Neuronal stem cell (in vitro differentiated cells): Measurements from ENCODE around the gene LY6G5C.

Experiments used
- DNase-seq: peaks from one replicate; pipeline ENCODE4 v3.0.0-alpha.2; 2013; ENCODE audit warnings: low spot score
- H2AFZ ChIP-seq: one replicate; pipeline ENCODE4 v1.6.1; 2013; ENCODE audit warnings: mild to moderate bottlenecking, low read length, inconsistent platforms
- H2AK5ac ChIP-seq: 2 replicates; pipeline ENCODE4 v1.6.1; 2013; ENCODE audit warnings: low read depth, mild to moderate bottlenecking, inconsistent platforms, low read length, moderate library complexity, mixed read lengths
- H2BK120ac ChIP-seq: 2 replicates; pipeline ENCODE4 v1.6.1; 2013; ENCODE audit warnings: low read depth, mild to moderate bottlenecking, inconsistent platforms, low read length, moderate library complexity, mixed read lengths
- H2BK12ac ChIP-seq: one replicate; pipeline ENCODE4 v1.6.1; 2013; ENCODE audit warnings: low read length, inconsistent platforms
- H2BK15ac ChIP-seq: 2 replicates; pipeline ENCODE4 v1.6.1; 2013; ENCODE audit warnings: mild to moderate bottlenecking, low read length, inconsistent platforms, mixed read lengths
- H2BK5ac ChIP-seq: one replicate; pipeline ENCODE4 v1.6.1; 2013; ENCODE audit warnings: inconsistent platforms, mild to moderate bottlenecking, low read length, moderate library complexity
- H3K14ac ChIP-seq: one replicate; pipeline ENCODE4 v1.6.1; 2013; ENCODE audit warnings: low read length, inconsistent platforms
- H3K18ac ChIP-seq: 2 replicates; pipeline ENCODE4 v1.6.1; 2013; ENCODE audit warnings: low read length, inconsistent platforms
- H3K23ac ChIP-seq: 2 replicates; pipeline ENCODE4 v1.6.1; 2013; ENCODE audit warnings: low read depth, mild to moderate bottlenecking, mixed read lengths, low read length, inconsistent platforms; ENCODE audit not compliant: poor library complexity
- H3K27ac ChIP-seq: replicated peaks from 3 replicates; pipeline ENCODE4 v1.5.1; 2013; ENCODE audit warnings: low read length, inconsistent platforms
- H3K27me3 ChIP-seq, 3 experiments: 2 replicates each; pipeline ENCODE4 v1.6.1; 2013; ENCODE audit warnings: low read length in 3 of 3, mild to moderate bottlenecking in 2 of 3, inconsistent platforms in 1 of 3, low read depth in 1 of 3, mixed read lengths in 1 of 3, moderate library complexity in 1 of 3; ENCODE audit not compliant: control insufficient read depth in 3 of 3, insufficient read depth in 3 of 3
- H3K36me3 ChIP-seq, 2 donors: replicated peaks in 1 of 2; 2 replicates each; pipeline ENCODE4 v1.6.1; 2013; ENCODE audit warnings: low read length in 2 of 2; ENCODE audit not compliant: control insufficient read depth in 2 of 2, insufficient read depth in 2 of 2
- H3K4ac ChIP-seq: 2 replicates; pipeline ENCODE4 v1.6.1; 2013; ENCODE audit warnings: inconsistent platforms, mild to moderate bottlenecking, low read length, moderate library complexity
- H3K4me1 ChIP-seq, 2 donors: 1 replicate in 1 of 2; 2 replicates in 1 of 2; pipeline ENCODE4 v1.6.1; 2013; ENCODE audit warnings: low read length in 2 of 2, low read depth in 1 of 2; ENCODE audit not compliant: control insufficient read depth in 2 of 2, insufficient read depth in 1 of 2
- H3K4me2 ChIP-seq: one replicate; pipeline ENCODE4 v1.6.1; 2013; ENCODE audit warnings: mild to moderate bottlenecking, low read length, inconsistent platforms; ENCODE audit not compliant: insufficient read depth, poor library complexity, severe bottlenecking
- H3K4me3 ChIP-seq, 2 donors: 2 replicates each; pipeline ENCODE4 v1.5.1; 2013; ENCODE audit warnings: low read length in 2 of 2, mild to moderate bottlenecking in 2 of 2, inconsistent platforms in 1 of 2, moderate library complexity in 1 of 2
- H3K79me1 ChIP-seq: one replicate; pipeline ENCODE4 v1.6.1; 2013; ENCODE audit warnings: low read depth, mild to moderate bottlenecking, inconsistent platforms, low read length, moderate library complexity
- H3K9ac ChIP-seq: one replicate; pipeline ENCODE4 v1.6.1; 2013; ENCODE audit warnings: mild to moderate bottlenecking, low read depth, low read length, inconsistent platforms; ENCODE audit not compliant: poor library complexity
- H3K9me3 ChIP-seq, 2 donors: replicated peaks in 1 of 2; 2 replicates each; pipeline versions ENCODE3 to v1.6.1; 2013; ENCODE audit warnings: low read length in 2 of 2, mild to moderate bottlenecking in 2 of 2, inconsistent platforms in 1 of 2, low read depth in 1 of 2, mixed read lengths in 1 of 2, moderate library complexity in 1 of 2; ENCODE audit not compliant: control insufficient read depth in 2 of 2, insufficient read depth in 1 of 2
- H4K8ac ChIP-seq: one replicate; pipeline ENCODE4 v1.6.1; 2013; ENCODE audit warnings: low read depth, mild to moderate bottlenecking, inconsistent platforms, low read length, moderate library complexity
- H4K91ac ChIP-seq: one replicate; pipeline ENCODE4 v1.6.1; 2013; ENCODE audit warnings: low read length, low read depth, mild to moderate bottlenecking, inconsistent platforms; ENCODE audit not compliant: poor library complexity
- WGBS, 2 donors: extraction: QIAGEN DNeasy Blood & Tissue Kit; methylation state at CpG; one replicate each; pipeline ENCODE4 v1.1.7; 2013; ENCODE audit warnings: missing lambda C conversion rate in 2 of 2, mixed read lengths in 1 of 2; ENCODE audit not compliant: insufficient read length in 2 of 2, insufficient replicate concordance in 1 of 2; ENCODE audit errors: extremely low coverage in 2 of 2; 5-methylcytosine and 5-hydroxymethylcytosine counted together

The LY6G5C gene

DNA sequence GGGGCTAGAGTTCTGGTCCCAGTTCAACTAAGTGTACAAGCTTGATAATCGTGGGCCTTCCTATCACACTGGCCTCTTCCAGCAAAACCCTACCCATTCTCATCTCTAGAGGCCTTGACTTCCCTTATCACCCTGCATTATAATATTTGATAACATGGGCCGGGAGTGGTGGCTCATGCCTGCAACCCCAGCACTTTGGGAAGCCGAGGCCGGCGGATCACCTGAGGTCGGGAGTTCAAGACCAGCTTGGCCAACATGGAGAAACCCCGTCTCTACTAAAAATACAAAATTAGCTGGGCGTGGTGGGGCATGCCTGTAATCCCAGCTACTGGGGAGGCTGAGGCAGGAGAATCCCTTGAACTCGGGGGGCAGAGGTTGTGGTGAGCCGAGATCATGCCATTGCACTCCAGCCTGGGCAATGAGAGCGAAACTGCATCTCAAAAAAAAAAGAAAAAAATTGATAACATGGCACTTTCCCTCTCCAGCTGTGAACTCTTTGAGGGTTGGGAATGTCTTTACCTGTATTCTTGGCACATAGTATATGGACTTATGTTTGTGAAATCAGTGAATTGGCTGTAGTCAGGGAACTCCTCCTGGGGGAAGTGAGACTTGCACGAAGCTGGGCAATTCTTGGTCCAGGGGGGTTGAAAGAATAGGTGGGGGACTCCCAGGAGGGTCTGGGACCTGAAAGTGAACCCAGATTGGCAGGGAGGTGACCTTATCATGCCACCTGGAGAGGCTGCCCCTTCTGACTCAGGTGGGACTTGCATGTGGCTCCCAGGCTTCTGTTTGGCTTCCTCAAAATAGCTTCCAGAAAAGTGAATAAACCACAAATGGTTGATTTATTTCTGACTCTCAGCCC lies 19.4 kb downstream of the LY6G5C start:
- no peak overlapping the region for H3K18ac ChIP-seq
- no peaks in the 10 kb centered on the region for H3K9me3 ChIP-seq
- no peaks in the 10 kb centered on the region for H3K27me3 ChIP-seq
- no peak overlapping the region for H4K8ac ChIP-seq
- no peak overlapping the region for H2BK5ac ChIP-seq
- WGBS, 2 donors, result no CpG with 5 or more reads among the region's 12 CpGs
- no peak overlapping the region for H3K23ac ChIP-seq
- no peak overlapping the region for H4K91ac ChIP-seq
- H3K4ac ChIP-seq, result no peak overlapping the region
- no peak overlapping the region for H2AK5ac ChIP-seq
- H3K4me1 ChIP-seq, result peaks cover 22 to 25% of the 10 kb centered on the region in 2 donors
- H3K36me3 ChIP-seq, result peaks cover 13 to 59% of the 10 kb centered on the region in 2 donors
- H2BK15ac ChIP-seq, result no peak overlapping the region
- H3K9ac ChIP-seq, result no peak overlapping the region
- no peak overlapping the region for H3K14ac ChIP-seq
- H3K4me3 ChIP-seq, result peak overlapping the region in 1 of 2 donors; percentile 67
- no peak overlapping the region for H3K4me2 ChIP-seq
- no peak overlapping the region for H2BK120ac ChIP-seq
- peak overlapping the region; percentile 83 for H2AFZ ChIP-seq
- peaks cover 15% of the 10 kb centered on the region for H3K79me1 ChIP-seq
- DNase-seq, result no peak
- no peak overlapping the region for H2BK12ac ChIP-seq
- peak overlapping the region; percentile 23 for H3K27ac ChIP-seq

DNA sequence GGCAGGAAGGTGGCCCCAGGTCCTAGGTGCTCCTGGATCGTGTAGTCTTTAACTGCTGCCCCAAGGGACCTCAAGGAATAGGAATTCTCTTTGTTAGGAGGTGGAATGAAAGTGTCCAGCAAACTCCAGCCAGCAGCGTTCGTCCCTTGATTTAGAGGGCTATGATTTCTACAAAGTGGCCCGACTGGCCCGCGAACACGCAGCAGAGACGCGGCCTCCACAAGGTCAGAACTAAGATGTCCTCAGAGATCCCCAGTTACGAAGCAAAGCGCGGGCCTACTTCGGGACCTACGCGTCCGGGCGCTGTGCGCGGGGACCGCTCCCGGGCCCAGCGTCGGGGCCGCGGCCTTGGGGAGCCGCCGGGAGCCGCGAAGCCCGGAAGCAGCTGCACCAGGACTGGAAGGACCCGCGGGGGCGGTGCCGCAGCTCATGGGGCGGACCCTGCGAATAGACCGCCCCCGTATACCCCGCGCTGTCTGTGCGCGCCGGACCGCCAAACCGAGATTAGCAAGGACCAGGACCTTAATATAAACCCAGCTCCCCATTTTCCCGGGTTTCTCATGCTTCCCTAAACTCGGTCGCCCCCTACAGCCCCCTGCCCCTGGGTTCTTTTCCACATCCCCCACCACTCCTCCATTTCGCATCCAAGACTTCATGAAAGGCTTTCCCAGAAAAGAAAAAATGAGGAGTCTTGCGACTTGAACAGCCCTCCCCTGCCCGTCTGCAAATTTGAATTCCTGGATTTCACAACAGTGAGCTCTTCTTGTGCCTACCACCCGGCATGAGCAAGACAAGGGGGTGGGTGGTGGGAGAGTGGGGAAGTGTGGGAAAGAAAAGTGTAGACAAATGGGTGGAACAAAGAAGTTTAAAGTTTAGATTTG lies 20.2 kb downstream of the LY6G5C start, which contains the start of gene C6orf47:
TSS of gene C6orf47 (minus strand) at position 398 of the 881 bp plus-strand sequence. CDS start 831 bp downstream, outside the sequence.
- Histone ChIP-seq H4K8ac (no peak within 1 kb of the TSS), H2BK15ac (no peak within 1 kb of the TSS), H3K18ac (peak within 1 kb of the TSS; percentile 62), H3K27ac (peak within 1 kb of the TSS; percentile 63), H3K14ac (no peak within 1 kb of the TSS), H3K4me2 (peak within 1 kb of the TSS; percentile 82), H3K36me3 (peaks cover 15 to 66% of the 10 kb centered on the region in 2 donors), H2AK5ac (peak within 1 kb of the TSS; percentile 1), H3K27me3 (no peaks in the 10 kb centered on the region), H3K9me3 (no peaks in the 10 kb centered on the region), H3K79me1 (peaks cover 11% of the 10 kb centered on the region), H3K4me1 (peaks cover 22 to 23% of the 10 kb centered on the region in 2 donors), H2BK5ac (peak within 1 kb of the TSS; percentile 32), H3K4ac (no peak within 1 kb of the TSS), H3K23ac (peak within 1 kb of the TSS; percentile 70), H2AFZ (peak within 1 kb of the TSS; percentile 83), H2BK120ac (no peak within 1 kb of the TSS), H3K9ac (peak within 1 kb of the TSS; percentile 91), H2BK12ac (no peak within 1 kb of the TSS), H3K4me3 (peak within 1 kb of the TSS; percentile 67 to 91), H4K91ac (no peak within 1 kb of the TSS)
- no CpG with 5 or more reads among the region's 52 CpGs for WGBS, 2 donors
- DNase-seq, result peak; percentile 72

GRCh38 chr6:31659649-31660380 lies 21.1 kb downstream of the LY6G5C start:
- Histone ChIP-seq H2AK5ac (no peak overlapping the region), H4K91ac (no peak overlapping the region), H3K23ac (peak overlapping the region; percentile 70), H3K9me3 (no peaks in the 10 kb centered on the region), H2AFZ (peak overlapping the region; percentile 83), H3K4me1 (peaks cover 22 to 23% of the 10 kb centered on the region in 2 donors), H3K4me3 (peak overlapping the region; percentile 67 to 91), H3K27me3 (no peaks in the 10 kb centered on the region), H2BK12ac (no peak overlapping the region), H2BK5ac (no peak overlapping the region), H3K27ac (peak overlapping the region; percentile 63), H2BK120ac (no peak overlapping the region), H3K14ac (no peak overlapping the region), H3K36me3 (peaks cover 15 to 66% of the 10 kb centered on the region in 2 donors), H3K4ac (no peak overlapping the region), H3K79me1 (peaks cover 11% of the 10 kb centered on the region), H3K18ac (peak overlapping the region; percentile 62), H4K8ac (no peak overlapping the region), H3K9ac (peak overlapping the region; percentile 91), H2BK15ac (no peak overlapping the region), H3K4me2 (peak overlapping the region; percentile 82)
- WGBS, 2 donors, result no CpG with 5 or more reads among the region's 13 CpGs
- DNase-seq, result no peak
